Sigmoid colon (tissue), 3 donors: Measurements from ENCODE around the gene DNAH9.

Experiments used
- CTCF ChIP-seq, 4 experiments: fragments of 450-650 bp in 3 of 4; fragments of 200-600 bp in 1 of 4; IDR thresholded peaks; one replicate each; pipeline ENCODE4 v1.5.1; 2016 to 2019; ENCODE audit warnings: antibody characterized with exemption in 4 of 4, mild to moderate bottlenecking in 3 of 4, moderate library complexity in 2 of 4
- POLR2A ChIP-seq, 2 donors: fragments of 450-650 bp; IDR thresholded peaks; one replicate each; pipeline ENCODE4 v1.6.1; 2016; ENCODE audit warnings: antibody characterized with exemption in 2 of 2, mild to moderate bottlenecking in 2 of 2, moderate library complexity in 2 of 2

GRCh38 chr17:11693284-11693683, 95.0 kb downstream of the DNAH9 start:
- TF ChIP-seq CTCF (IDR thresholded peaks at IDR 0.05) (no peak), POLR2A (IDR thresholded peaks at IDR 0.05) (no peak)
